Tongue (tissue), 2 donors: ENCODE data around the gene NPIPA7. TPM values are rescaled to one million over a fixed set of nuclear protein-coding genes. Genes with fewer than 3 reads are reported as not detected.
"Not testable (repeated sequence)": the region's sequence is repeated elsewhere in the genome, so short reads cannot be mapped to it uniquely, and the experiment has no call there.

Experiments used
- DNase-seq: peaks from one replicate; pipeline ENCODE4 v3.0.0-alpha.2; 2015
- total RNA-seq: library from RNA; depleted of rRNA; stranded (reverse); fragments of >200 nt; gene quantifications from one replicate; pipeline ENCODE4 v1.2.3, GENCODE V29; 2014

Gene NPIPA7
- 4.0 TPM for total RNA-seq

DNA sequence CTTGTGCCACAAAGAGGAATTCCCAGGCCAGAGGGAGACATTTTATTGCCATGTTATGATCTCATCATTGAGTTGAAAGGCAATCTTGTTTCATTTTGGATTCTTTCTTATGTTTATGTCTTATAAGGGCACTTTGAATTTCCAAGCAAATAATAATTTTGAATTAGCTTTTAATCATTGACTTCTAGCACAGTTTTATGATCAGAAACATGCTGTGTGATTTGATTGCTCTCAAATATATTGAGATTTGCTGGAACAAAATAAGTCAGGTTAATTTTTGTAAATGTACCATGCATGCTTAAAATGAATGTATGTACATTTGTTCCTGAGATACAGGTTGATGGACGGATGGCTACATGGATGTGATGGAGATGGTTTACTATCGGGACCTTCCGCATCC is at the start of gene NPIPA7:
TSS of gene NPIPA7 (plus strand) at position 301 of the 400 bp plus-strand sequence. CDS start 105 bp downstream, outside the sequence.
- not testable (repeated sequence) for DNase-seq

DNA sequence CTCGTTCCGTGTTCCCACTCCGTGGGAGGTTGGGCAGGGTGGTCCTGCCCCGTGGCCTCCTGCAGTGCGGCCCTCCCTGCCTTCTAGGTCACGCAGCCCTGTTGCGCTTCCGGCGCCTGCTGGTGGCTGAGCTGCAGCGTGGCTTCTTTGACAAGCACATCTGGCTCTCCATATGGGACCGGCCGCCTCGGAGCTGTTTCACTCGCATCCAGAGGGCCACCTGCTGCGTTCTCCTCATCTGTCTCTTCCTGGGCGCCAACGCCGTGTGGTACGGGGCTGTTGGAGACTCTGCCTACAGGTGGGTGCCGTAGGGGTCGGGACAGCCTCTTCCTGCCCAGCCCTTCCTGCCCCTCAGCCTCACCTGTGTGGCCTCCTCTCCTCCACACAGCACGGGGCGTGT is 47.5 kb upstream of the NPIPA7 start:
- not testable (repeated sequence) for DNase-seq

DNA sequence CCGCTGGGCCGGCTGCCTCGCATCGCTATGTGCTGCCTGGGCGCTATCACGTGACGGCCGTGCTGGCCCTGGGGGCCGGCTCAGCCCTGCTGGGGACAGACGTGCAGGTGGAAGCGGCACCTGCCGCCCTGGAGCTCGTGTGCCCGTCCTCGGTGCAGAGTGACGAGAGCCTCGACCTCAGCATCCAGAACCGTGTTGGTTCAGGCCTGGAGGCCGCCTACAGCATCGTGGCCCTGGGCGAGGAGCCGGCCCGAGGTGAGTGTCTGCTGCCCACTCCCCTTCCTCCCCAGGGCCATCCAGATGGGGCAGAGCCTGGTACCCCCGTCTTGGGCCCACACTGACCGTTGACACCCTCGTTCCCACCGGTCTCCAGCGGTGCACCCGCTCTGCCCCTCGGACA is 21.4 kb upstream of the NPIPA7 start:
- not testable (repeated sequence) for DNase-seq

DNA sequence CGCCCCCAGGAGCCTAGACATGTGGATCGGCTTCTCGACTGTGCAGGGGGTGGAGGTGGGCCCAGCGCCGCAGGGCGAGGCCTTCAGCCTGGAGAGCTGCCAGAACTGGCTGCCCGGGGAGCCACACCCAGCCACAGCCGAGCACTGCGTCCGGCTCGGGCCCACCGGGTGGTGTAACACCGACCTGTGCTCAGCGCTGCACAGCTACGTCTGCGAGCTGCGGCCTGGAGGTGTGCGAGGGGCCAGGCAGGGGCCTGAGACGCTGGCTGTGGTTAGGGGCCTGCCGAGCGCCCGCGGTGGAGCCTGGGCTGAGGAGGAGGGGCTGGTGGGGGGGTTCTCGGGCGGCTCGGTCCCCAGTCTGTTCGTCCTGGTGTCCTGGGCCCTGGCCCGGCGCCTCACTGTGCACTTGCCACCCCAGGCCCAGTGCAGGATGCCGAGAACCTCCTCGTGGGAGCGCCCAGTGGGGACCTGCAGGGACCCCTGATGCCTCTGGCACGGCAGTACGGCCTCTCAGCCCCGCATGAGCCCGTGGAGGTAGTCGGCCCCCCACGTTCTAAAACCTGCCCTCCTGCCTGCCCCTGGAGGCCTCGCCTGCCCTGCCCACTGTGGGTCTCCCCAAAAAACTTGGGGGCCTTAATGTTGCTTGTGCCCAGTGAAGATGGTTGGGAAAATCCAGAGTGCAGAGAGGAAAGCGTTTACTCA is 20.2 kb upstream of the NPIPA7 start:
- DNase-seq: not testable (repeated sequence)

DNA sequence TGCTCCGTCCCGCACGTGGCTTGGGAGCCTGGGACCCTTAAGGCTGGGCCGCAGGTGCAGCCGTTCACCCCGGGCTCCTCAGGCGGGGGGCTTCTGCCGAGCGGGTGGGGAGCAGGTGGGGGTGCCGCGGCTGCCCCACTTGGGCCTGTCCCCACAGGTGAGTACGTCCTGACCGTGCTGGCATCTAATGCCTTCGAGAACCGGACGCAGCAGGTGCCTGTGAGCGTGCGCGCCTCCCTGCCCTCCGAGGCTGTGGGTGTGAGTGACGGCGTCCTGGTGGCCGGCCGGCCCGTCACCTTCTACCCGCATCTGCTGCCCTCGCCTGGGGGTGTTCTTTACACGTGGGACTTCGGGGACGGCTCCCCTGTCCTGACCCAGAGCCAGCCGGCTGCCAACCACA is 15.3 kb upstream of the NPIPA7 start:
- not testable (repeated sequence) for DNase-seq

DNA sequence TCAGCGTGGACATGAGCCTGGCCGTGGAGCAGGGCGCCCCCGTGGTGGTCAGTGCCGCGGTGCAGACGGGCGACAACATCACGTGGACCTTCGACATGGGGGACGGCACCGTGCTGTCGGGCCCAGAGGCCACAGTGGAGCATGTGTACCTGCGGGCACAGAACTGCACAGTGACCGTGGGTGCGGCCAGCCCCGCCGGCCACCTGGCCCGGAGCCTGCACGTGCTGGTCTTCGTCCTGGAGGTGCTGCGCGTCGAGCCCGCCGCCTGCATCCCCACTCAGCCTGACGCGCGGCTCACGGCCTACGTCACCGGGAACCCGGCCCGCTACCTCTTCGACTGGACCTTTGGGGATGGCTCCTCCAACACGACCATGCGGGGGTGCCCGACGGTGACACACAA is 14.8 kb upstream of the NPIPA7 start:
- DNase-seq: not testable (repeated sequence)

DNA sequence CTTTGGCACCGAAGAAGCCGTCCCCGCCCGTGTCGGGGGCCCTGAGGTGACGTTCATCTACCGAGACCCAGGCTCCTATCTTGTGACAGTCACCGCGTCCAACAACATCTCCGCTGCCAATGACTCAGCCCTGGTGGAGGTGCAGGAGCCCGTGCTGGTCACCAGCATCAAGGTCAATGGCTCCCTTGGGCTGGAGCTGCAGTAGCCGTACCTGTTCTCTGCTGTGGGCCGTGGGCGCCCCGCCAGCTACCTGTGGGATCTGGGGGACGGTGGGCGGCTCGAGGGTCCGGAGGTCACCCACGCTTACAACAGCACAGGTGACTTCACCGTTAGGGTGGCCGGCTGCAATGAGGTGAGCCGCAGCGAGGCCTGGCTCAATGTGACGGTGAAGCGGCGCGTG is 14.2 kb upstream of the NPIPA7 start:
- not testable (repeated sequence) for DNase-seq

DNA sequence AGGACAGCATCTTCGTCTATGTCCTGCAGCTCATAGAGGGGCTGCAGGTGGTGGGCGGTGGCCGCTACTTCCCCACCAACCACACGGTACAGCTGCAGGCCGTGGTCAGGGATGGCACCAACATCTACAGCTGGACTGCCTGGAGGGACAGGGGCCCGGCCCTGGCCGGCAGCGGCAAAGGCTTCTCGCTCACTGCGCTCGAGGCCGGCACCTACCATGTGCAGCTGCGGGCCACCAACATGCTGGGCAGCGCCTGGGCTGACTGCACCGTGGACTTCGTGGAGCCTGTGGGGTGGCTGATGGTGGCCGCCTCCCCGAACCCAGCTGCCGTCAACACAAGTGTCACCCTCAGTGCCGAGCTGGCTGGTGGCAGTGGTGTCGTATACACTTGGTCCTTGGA is 13.6 kb upstream of the NPIPA7 start:
- DNase-seq: peak; percentile 0

DNA sequence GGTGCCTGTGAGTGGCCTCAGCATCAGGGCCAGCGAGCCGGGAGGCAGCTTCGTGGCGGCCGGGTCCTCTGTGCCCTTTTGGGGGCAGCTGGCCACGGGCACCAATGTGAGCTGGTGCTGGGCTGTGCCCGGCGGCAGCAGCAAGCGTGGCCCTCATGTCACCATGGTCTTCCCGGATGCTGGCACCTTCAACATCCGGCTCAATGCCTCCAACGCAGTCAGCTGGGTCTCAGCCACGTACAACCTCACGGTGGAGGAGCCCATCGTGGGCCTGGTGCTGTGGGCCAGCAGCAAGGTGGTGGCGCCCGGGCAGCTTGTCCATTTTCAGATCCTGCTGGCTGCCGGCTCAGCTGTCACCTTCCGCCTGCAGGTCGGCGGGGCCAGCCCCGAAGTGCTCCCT is 13.1 kb upstream of the NPIPA7 start:
- DNase-seq: not testable (repeated sequence)

DNA sequence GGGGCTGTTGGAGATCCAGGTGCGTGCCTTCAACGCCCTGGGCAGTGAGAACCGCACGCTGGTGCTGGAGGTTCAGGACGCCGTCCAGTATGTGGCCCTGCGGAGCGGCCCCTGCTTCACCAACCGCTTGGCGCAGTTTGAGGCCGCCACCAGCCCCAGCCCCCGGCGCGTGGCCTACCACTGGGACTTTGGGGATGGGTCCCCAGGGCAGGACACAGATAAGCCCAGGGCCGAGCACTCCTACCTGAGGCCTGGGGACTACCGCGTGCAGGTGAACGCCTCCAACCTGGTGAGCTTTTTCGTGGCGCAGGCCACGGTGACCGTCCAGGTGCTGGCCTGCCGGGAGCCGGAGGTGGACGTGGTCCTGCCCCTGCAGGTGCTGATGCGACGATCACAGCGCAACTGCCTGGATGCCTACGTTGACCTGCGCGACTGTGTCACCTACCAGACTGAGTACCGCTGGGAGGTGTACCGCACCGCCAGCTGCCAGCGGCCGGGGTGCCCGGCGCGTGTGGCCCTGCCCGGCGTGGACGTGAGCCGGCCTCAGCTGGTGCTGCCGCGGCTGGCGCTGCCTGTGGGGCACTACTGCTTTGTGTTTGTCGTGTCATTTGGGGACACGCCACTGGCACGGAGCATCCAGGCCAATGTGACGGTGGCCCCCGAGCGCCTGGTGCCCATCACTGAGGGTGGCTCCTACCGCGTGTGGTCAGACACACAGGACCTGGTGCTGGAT is 12.2 kb upstream of the NPIPA7 start:
- not testable (repeated sequence) for DNase-seq

DNA sequence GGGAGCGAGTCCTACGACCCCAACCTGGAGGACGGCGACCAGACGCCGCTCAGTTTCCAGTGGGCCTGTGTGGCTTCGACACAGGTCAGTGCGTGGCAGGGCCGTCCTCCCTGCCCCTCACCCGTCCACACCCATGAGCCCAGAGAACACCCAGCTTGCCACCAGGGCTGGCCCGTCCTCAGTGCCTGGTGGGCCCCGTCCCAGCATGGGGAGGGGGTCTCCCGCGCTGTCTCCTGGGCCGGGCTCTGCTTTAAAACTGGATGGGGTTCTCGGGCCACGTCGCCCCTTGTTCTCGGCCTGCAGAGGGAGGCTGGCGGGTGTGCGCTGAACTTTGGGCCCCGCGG is 11.7 kb upstream of the NPIPA7 start:
- DNase-seq: not testable (repeated sequence)

DNA sequence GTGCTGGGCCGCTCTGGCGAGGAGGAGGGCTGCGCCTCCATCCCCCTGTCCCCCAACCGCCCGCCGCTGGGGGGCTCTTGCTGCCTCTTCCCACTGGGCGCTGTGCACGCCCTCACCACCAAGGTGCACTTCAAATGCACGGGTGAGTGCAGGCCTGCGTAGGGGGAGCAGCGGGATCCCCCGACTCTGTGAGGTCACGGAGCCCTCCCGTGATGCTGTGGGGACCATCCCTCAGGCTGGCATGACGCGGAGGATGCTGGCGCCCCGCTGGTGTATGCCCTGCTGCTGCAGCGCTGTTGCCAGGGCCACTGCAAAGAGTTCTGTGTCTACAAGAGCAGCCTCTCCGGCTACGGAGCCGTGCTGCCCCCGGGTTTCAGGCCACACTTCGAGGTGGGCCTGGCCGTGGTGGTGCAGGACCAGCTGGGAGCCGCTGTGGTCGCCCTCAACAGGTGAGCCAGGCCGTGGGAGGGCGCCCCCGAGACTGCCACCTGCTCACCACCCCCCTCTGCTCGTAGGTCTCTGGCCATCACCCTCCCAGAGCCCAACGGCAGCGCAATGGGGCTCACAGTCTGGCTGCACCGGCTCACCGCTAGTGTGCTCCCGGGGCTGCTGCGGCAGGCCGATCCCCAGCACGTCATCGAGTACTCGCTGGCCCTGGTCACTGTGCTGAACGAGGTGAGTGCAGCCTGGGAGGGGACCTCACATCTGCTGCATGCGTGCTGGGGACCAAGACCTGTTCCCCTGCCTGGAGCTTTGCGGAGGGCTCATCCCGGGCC is 9.7 kb upstream of the NPIPA7 start:
- not testable (repeated sequence) for DNase-seq

DNA sequence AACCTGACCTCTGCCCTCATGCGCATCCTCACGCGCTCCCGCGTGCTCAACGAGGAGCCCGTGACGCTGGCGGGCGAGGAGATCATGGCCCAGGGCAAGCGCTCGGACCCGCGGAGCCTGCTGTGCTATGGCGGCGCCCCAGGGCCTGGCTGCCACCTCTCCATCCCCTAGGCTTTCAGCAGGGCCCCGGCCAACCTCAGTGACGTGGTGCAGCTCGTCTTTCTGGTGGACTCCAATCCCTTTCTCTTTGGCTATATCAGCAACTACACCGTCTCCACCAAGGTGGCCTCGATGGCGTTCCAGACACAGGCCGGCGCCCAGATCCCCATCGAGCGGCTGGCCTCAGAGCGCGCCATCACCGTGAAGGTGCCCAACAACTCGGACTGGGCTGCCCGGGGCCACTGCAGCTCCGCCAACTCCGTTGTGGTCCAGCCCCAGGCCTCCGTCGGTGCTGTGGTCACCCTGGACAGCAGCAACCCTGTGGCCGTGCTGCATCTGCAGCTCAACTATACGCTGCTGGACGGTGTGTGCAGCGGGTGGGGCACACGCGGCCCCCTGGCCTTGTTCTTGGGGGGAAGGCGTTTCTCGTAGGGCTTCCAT is 7.7 kb upstream of the NPIPA7 start:
- not testable (repeated sequence) for DNase-seq

DNA sequence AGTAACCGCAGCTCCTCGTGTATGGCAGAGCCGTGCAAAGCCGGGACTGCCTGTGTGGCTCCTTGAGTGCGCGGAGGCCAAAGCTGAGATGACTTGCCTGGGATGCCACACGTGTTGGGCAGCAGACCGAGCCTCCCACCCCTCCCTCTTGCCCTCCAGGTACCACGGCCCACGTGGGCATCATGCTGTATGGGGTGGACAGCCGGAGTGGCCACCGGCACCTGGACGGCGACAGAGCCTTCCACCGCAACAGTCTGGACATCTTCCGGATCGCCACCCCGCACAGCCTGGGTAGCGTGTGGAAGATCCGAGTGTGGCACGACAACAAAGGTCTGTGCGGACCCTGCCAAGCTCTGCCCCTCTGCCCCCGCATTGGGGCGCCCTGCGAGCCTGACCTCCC is 4.7 kb upstream of the NPIPA7 start:
- not testable (repeated sequence) for DNase-seq

DNA sequence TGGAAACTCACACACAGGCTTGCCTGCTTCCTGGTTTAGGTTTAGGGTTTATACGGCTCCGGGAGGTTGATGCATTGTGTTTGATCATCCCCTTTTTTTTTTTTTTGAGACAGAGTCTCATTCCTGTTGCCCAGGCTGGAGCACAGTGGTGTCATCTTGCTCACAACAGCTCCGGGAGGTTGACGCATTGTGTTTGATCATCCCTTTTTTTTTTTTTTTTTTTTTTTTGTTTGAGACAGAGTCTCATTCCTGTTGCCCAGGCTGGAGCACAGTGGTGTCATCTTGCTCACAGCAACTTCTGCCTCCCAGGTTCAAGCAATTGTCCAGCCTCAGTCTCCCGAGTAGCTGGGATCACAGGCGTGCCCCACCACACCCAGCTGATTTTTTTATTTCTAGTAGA is 20.7 kb downstream of the NPIPA7 start:
- DNase-seq: not testable (repeated sequence)

DNA sequence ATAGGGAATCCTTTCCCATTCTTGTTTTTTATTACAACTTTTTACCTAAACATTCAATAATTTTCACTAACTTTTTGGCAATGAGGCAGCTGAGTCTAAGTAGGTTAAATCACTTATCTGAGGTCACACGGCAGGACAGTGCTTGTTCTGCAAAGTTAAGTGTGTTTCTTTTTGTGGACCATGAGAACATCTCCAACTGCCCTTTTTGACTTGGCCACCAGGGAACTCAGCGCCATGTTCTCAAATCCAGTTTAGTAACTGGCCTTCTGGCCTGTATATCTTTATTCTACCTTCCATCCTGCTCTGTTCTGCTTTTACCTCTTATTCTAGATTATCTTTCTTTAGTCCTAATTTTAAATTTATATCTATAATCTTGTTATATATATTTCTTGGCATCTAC is 23.4 kb downstream of the NPIPA7 start:
- DNase-seq: not testable (repeated sequence)

DNA sequence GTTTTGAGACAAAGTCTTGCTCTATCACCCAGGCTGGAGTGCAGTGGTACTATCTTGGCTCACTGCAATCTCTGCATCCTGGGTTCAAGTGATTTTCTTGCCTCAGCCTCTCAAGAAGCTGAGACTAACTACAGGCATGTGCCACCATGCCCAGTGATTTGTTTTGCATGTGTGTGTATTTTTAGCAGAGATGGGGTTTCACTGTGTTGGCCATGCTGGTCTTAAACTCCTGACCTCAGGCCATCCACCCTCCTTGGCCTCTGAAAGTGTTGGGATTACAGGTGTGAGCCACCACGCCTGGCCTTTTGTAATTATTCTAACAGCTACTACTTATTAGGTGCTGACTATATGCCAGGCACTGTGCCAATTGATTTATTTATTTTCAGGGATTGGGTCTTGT is 25.3 kb downstream of the NPIPA7 start:
- DNase-seq: not testable (repeated sequence)

DNA sequence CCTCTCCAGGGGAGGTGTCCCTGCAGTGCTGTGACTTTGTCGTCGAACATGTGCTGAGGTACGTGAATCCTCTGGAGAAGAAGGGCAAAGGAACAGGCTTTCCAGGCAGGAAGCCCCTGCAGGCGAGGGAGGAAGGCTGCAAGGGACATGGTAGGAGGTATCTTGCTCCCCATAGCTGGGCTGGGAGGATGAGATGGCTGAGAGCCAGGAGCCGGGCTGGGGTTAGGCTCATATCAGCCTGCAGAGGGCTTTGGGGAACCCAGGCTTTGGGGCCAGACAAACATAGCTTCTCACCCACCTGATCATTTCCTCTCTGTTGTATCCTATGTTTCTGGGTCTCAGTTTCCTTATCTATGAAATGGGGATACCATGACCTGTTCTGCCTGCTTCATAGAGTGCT is 26.5 kb downstream of the NPIPA7 start:
- not testable (repeated sequence) for DNase-seq

DNA sequence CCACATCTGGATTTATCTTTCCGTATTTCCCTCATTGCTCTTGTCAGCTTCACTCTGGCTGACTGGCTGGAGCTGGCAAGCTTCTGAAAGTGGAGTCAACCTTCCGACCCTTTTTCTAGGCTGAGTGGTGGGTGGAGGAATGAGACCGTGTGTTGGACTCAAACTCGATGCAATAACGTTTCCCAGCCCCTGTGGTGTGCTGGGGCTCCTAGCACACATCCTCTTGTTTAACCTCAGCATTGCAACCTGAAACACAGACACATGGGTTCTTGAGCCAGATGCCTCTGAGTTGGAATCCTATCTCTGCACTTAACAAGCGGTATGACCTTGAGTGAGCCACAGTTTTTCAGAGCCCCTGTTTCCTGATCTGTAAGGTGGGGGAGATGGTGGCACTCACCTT is 29.5 kb downstream of the NPIPA7 start:
- not testable (repeated sequence) for DNase-seq

DNA sequence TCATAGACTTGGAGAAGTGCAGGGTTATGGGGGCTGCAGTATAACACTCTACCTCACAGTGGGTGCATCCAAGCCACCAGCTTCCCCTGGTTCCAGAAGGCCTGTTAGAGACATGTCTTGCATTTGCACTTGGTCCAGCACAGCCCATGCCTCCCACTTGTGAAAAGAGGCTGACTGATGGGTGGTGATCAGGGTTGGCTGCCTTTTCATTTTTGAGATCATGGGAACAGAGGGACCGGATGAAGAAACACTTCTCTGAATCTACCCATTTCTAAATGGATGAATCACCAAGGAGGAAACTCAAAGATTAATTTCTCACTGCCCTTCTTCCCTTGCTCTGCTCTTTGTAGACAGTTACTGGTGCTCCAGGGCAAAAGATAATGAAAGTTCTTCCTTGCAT is 34.8 kb downstream of the NPIPA7 start:
- DNase-seq: not testable (repeated sequence)

DNA sequence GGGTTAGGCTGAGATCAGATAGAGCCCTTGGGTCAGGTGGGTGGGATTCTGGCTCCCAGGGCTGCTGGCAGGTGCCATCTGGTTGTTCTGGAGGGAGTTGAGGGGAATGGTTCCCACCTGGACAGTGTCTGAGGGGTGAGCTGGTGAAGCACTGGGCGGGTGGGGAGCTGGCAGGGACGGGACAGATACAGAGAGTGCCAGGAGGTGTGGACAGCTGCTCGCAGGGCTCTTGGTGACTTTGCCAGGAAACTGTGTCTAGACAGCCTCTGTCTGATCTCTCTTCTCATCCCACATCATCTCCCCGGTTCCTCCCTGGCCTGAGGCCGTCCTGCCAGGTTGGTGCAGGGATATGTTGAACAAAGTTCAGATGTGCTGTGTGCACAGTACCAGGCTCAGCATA is 38.1 kb downstream of the NPIPA7 start:
- not testable (repeated sequence) for DNase-seq

DNA sequence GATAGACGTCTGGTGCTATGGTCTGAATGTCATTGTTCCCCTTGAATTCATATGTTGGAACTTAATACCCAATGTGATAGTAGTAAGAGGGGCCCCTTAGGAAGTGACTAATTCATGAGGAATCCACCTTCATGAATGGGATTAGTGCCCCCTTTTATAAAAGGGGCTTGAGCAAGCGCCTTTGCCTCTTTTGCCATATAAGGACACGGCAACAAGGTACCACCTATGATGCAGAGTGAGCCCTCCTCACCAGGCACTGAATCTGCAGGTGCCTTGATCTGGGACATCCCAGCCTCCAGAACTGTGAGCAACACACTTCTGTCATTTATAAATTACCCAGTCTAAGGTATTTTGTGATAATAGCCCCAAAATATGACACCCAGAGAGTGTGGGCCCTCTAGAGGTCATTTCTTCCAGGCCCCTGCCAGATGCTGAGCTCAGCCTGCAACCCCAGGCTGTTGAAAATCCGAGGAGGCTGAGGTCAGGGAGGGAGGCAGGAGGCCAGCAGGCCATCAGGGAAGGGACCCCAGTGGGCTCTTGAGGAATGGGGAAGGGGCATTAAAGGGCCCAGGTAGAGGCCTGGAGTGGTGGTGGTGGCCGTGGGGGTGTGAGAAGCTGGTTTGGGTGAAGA is 39.1 kb downstream of the NPIPA7 start:
- DNase-seq: not testable (repeated sequence)
